ENCODE results near the gene GAS2L2.

- TF ChIP-seq CTCF (IDR thresholded peaks at IDR 0.05; ENCODE audit: insufficient read depth, low read depth, low read length) = no peak
- TF ChIP-seq EZH2 (IDR thresholded peaks at IDR 0.05; ENCODE audit: insufficient read depth, low read length) = no peak
Measured at GRCh38 chr17:35799942-35800341, 46.9 kb upstream of the GAS2L2 start.

All from astrocyte (in vitro differentiated cells and primary cell).